ENCODE data around the gene APOF. TPM values are rescaled to one million over a fixed set of nuclear protein-coding genes. Genes with fewer than 3 reads are reported as not detected.
"Not testable (repeated sequence)": the region's sequence is repeated elsewhere in the genome, so short reads cannot be mapped to it uniquely, and the experiment has no call there.

The APOF gene
- total RNA-seq, 1 donor, result not detected

- TF ChIP-seq, protein P1, sequence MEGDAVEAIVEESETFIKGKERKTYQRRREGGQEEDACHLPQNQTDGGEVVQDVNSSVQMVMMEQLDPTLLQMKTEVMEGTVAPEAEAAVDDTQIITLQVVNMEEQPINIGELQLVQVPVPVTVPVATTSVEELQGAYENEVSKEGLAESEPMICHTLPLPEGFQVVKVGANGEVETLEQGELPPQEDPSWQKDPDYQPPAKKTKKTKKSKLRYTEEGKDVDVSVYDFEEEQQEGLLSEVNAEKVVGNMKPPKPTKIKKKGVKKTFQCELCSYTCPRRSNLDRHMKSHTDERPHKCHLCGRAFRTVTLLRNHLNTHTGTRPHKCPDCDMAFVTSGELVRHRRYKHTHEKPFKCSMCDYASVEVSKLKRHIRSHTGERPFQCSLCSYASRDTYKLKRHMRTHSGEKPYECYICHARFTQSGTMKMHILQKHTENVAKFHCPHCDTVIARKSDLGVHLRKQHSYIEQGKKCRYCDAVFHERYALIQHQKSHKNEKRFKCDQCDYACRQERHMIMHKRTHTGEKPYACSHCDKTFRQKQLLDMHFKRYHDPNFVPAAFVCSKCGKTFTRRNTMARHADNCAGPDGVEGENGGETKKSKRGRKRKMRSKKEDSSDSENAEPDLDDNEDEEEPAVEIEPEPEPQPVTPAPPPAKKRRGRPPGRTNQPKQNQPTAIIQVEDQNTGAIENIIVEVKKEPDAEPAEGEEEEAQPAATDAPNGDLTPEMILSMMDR (IDR thresholded peaks at IDR 0.05; ENCODE audit: extremely low read depth, low read depth, low read length), result no peak
- H4K20me1 ChIP-seq (ENCODE audit: insufficient read depth, low read length), result no peaks in the 10 kb centered on the region
- no peaks in the 10 kb centered on the region for H3K4me1 ChIP-seq (ENCODE audit: insufficient read depth, low read length)
- no peak overlapping the region for H3K4me2 ChIP-seq (ENCODE audit: insufficient read depth, low read length)
- H3K79me2 ChIP-seq (ENCODE audit: insufficient read depth, low read length), result no peaks in the 10 kb centered on the region
- no peak overlapping the region for H3K27ac ChIP-seq (ENCODE audit: low read depth, low read length)
- H3K27me3 ChIP-seq (ENCODE audit: insufficient read depth, low read length), result no peaks in the 10 kb centered on the region
- no peak for DNase-seq (ENCODE audit: insufficient read length, low spot score, missing footprints)
- H3K36me3 ChIP-seq (ENCODE audit: insufficient read depth, low read length), result peaks cover 82% of the 10 kb centered on the region
- no peaks in the 10 kb centered on the region for H3K9me3 ChIP-seq (ENCODE audit: low read depth, low read length)
- no peak overlapping the region for H2AFZ ChIP-seq (ENCODE audit: low read length)
- H3K4me3 ChIP-seq (ENCODE audit: insufficient read depth, low read length), result no peak overlapping the region
Measured at GRCh38 chr12:56346675-56347074, 16.0 kb downstream of the APOF start.

DNA sequence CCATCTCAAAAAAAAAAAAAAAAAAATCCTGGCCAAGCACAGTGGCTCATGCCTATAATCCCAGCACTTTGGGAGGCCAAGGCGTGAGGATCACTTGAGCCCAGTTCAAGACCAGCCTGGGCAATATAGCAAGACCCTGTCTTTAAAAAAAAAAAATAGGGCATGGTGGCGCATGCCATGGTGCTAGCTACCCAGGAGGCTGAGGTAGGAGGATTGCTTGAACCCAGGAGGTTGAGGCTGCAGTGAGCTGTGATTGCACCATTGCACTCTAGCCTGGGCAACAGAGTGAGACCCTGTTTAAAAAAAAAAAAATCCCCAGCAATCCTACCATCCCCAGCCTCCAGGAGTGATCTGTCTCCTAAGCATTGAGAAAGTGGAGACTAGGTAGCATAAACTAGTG, 20.4 kb downstream of the APOF start:
- H3K27ac ChIP-seq (ENCODE audit: low read depth, low read length); H3K79me2 ChIP-seq (ENCODE audit: insufficient read depth, low read length); H3K27me3 ChIP-seq (ENCODE audit: insufficient read depth, low read length); H3K9me3 ChIP-seq (ENCODE audit: low read depth, low read length); H4K20me1 ChIP-seq (ENCODE audit: insufficient read depth, low read length); DNase-seq (ENCODE audit: insufficient read length, low spot score, missing footprints); H3K4me2 ChIP-seq (ENCODE audit: insufficient read depth, low read length); H3K4me1 ChIP-seq (ENCODE audit: insufficient read depth, low read length); H3K4me3 ChIP-seq (ENCODE audit: insufficient read depth, low read length); H2AFZ ChIP-seq (ENCODE audit: low read length): not testable (repeated sequence)
- peaks cover 49% of the 10 kb centered on the region for H3K36me3 ChIP-seq (ENCODE audit: insufficient read depth, low read length)

GRCh38 chr12:56341616-56342015, 21.0 kb downstream of the APOF start:
- no peaks in the 10 kb centered on the region for H3K4me1 ChIP-seq (ENCODE audit: insufficient read depth, low read length)
- no peak overlapping the region for H2AFZ ChIP-seq (ENCODE audit: low read length)
- peaks cover 44% of the 10 kb centered on the region for H3K36me3 ChIP-seq (ENCODE audit: insufficient read depth, low read length)
- TF ChIP-seq, protein P1 (IDR thresholded peaks at IDR 0.05; ENCODE audit: extremely low read depth, low read depth, low read length), result no peak
- H4K20me1 ChIP-seq (ENCODE audit: insufficient read depth, low read length), result no peaks in the 10 kb centered on the region
- no peaks in the 10 kb centered on the region for H3K79me2 ChIP-seq (ENCODE audit: insufficient read depth, low read length)
- no peaks in the 10 kb centered on the region for H3K27me3 ChIP-seq (ENCODE audit: insufficient read depth, low read length)
- no peak overlapping the region for H3K4me3 ChIP-seq (ENCODE audit: insufficient read depth, low read length)
- H3K4me2 ChIP-seq (ENCODE audit: insufficient read depth, low read length), result no peak overlapping the region
- DNase-seq (ENCODE audit: insufficient read length, low spot score, missing footprints), result no peak
- no peak overlapping the region for H3K27ac ChIP-seq (ENCODE audit: low read depth, low read length)
- H3K9me3 ChIP-seq (ENCODE audit: low read depth, low read length), result no peaks in the 10 kb centered on the region

GRCh38 chr12:56339158-56339422, 23.6 kb downstream of the APOF start:
- peaks cover 8% of the 10 kb centered on the region for H3K4me1 ChIP-seq (ENCODE audit: insufficient read depth, low read length)
- H3K4me2 ChIP-seq (ENCODE audit: insufficient read depth, low read length), result no peak overlapping the region
- no peaks in the 10 kb centered on the region for H4K20me1 ChIP-seq (ENCODE audit: insufficient read depth, low read length)
- no peaks in the 10 kb centered on the region for H3K27me3 ChIP-seq (ENCODE audit: insufficient read depth, low read length)
- no peaks in the 10 kb centered on the region for H3K9me3 ChIP-seq (ENCODE audit: low read depth, low read length)
- no peak overlapping the region for H3K4me3 ChIP-seq (ENCODE audit: insufficient read depth, low read length)
- no peaks in the 10 kb centered on the region for H3K79me2 ChIP-seq (ENCODE audit: insufficient read depth, low read length)
- DNase-seq (ENCODE audit: insufficient read length, low spot score, missing footprints), result no peak
- H3K36me3 ChIP-seq (ENCODE audit: insufficient read depth, low read length), result peaks cover 28% of the 10 kb centered on the region
- no peak overlapping the region for H3K27ac ChIP-seq (ENCODE audit: low read depth, low read length)
- TF ChIP-seq, protein P1 (IDR thresholded peaks at IDR 0.05; ENCODE audit: extremely low read depth, low read depth, low read length), result no peak
- H2AFZ ChIP-seq (ENCODE audit: low read length), result no peak overlapping the region

Measured in osteoblast (primary cell).